ENCODE data around the gene METTL21A. TPM values are rescaled to one million over a fixed set of nuclear protein-coding genes. Genes with fewer than 3 reads are reported as not detected.
"Not testable (repeated sequence)": the region's sequence is repeated elsewhere in the genome, so short reads cannot be mapped to it uniquely, and the experiment has no call there.

METTL21A gene
- polyA plus RNA-seq, 1 donor from 2014 or later = 40.8 TPM

- TF ChIP-seq EZH2 (IDR thresholded peaks at IDR 0.05; ENCODE audit: borderline replicate concordance, insufficient read depth, low read length, poor library complexity, severe bottlenecking) = no peak
Observed at GRCh38 chr2:207640160-207640559, 15.0 kb upstream of the METTL21A start (continued).

GRCh38 chr2:207639288-207639687 lies 14.1 kb upstream of the METTL21A start:
- not testable (repeated sequence) for H3K4me3 ChIP-seq (ENCODE audit: low read length); H3K4me2 ChIP-seq (ENCODE audit: low read length); H3K9ac ChIP-seq (ENCODE audit: low read length); H3K9me3 ChIP-seq (ENCODE audit: low read length); H3K9me2 ChIP-seq (ENCODE audit: insufficient read depth, low read length); H2AFZ ChIP-seq (ENCODE audit: low read depth, low read length); H3K36me3 ChIP-seq (ENCODE audit: insufficient read depth, low read length); H3F3A ChIP-seq (ENCODE audit: insufficient read depth, low read length, poor library complexity, severe bottlenecking); H4K20me1 ChIP-seq (ENCODE audit: insufficient read depth); H3K27ac ChIP-seq (ENCODE audit: low read length); H3K27me3 ChIP-seq (ENCODE audit: insufficient read depth, low read depth, low read length); H3K79me2 ChIP-seq (replicated peaks; ENCODE audit: insufficient read depth, low read length)

GRCh38 chr2:207635468-207636200 lies 10.4 kb upstream of the METTL21A start:
- no peak overlapping the region for H3K4me3 ChIP-seq (ENCODE audit: low read length)
- TF ChIP-seq POLR2AphosphoS5 (IDR thresholded peaks at IDR 0.05) = no peak
- no peak for TF ChIP-seq CTCF (IDR thresholded peaks at IDR 0.05; ENCODE audit: poor library complexity, severe bottlenecking)
- H3K4me2 ChIP-seq (ENCODE audit: low read length) = no peak overlapping the region
- no peaks in the 10 kb centered on the region for H4K20me1 ChIP-seq (ENCODE audit: insufficient read depth)
- H3K79me2 ChIP-seq (replicated peaks; ENCODE audit: insufficient read depth, low read length) = no peaks in the 10 kb centered on the region
- no peak overlapping the region for H2AFZ ChIP-seq (ENCODE audit: low read depth, low read length)
- H3K9me3 ChIP-seq (ENCODE audit: low read length) = no peaks in the 10 kb centered on the region
- no peaks in the 10 kb centered on the region for H3K27me3 ChIP-seq (ENCODE audit: insufficient read depth, low read depth, low read length)
- H3F3A ChIP-seq (ENCODE audit: insufficient read depth, low read length, poor library complexity, severe bottlenecking) = no peaks in the 10 kb centered on the region
- H3K27ac ChIP-seq (ENCODE audit: low read length) = no peak overlapping the region
- no peak overlapping the region for H3K9ac ChIP-seq (ENCODE audit: low read length)
- H3K36me3 ChIP-seq (ENCODE audit: insufficient read depth, low read length) = no peaks in the 10 kb centered on the region
- H3K9me2 ChIP-seq (ENCODE audit: insufficient read depth, low read length) = no peaks in the 10 kb centered on the region

- H2AFZ ChIP-seq (ENCODE audit: low read depth, low read length) = no peak overlapping the region
- TF ChIP-seq MXI1 (conservative IDR thresholded peaks at IDR 0.05; ENCODE audit: poor library complexity, severe bottlenecking) (no peak), SMC3 (conservative IDR thresholded peaks at IDR 0.05; ENCODE audit: poor library complexity) (no peak), EP300 (conservative IDR thresholded peaks at IDR 0.05; ENCODE audit: poor library complexity, severe bottlenecking) (no peak), EZH2 (IDR thresholded peaks at IDR 0.05; ENCODE audit: borderline replicate concordance, insufficient read depth, low read length, poor library complexity, severe bottlenecking) (no peak), RAD21 (conservative IDR thresholded peaks at IDR 0.05) (no peak), CTCF (IDR thresholded peaks at IDR 0.05; ENCODE audit: poor library complexity, severe bottlenecking) (no peak), TAF1 (IDR thresholded peaks at IDR 0.05; ENCODE audit: low read depth) (no peak), REST (IDR thresholded peaks at IDR 0.05; ENCODE audit: borderline replicate concordance) (no peak), POLR2AphosphoS5 (IDR thresholded peaks at IDR 0.05) (no peak)
- no peaks in the 10 kb centered on the region for H4K20me1 ChIP-seq (ENCODE audit: insufficient read depth)
- H3K9me3 ChIP-seq (ENCODE audit: low read length) = no peaks in the 10 kb centered on the region
- no peaks in the 10 kb centered on the region for H3K9me2 ChIP-seq (ENCODE audit: insufficient read depth, low read length)
- no peaks in the 10 kb centered on the region for H3K79me2 ChIP-seq (replicated peaks; ENCODE audit: insufficient read depth, low read length)
- H3F3A ChIP-seq (ENCODE audit: insufficient read depth, low read length, poor library complexity, severe bottlenecking) = no peaks in the 10 kb centered on the region
- H3K27ac ChIP-seq (ENCODE audit: low read length) = no peak overlapping the region
- H3K4me3 ChIP-seq (ENCODE audit: low read length) = no peak overlapping the region
- H3K36me3 ChIP-seq (ENCODE audit: insufficient read depth, low read length) = no peaks in the 10 kb centered on the region
- no peak overlapping the region for H3K9ac ChIP-seq (ENCODE audit: low read length)
- H3K27me3 ChIP-seq (ENCODE audit: insufficient read depth, low read depth, low read length) = no peaks in the 10 kb centered on the region
- H3K4me2 ChIP-seq (ENCODE audit: low read length) = no peak overlapping the region
Observed at GRCh38 chr2:207633686-207634085, 8.5 kb upstream of the METTL21A start.

Measured in neural cell (in vitro differentiated cells).